PFSK-1 (cell line): Measurements from ENCODE around the gene TTLL11.

Experiments
- FOXP2 ChIP-seq: optimal IDR thresholded peaks from 2 replicates; pipeline ENCODE3; 2011; ENCODE audit warnings: borderline replicate concordance, control low read depth, inconsistent platforms; ENCODE audit not compliant: insufficient read depth; ENCODE audit errors: extremely low read length, extremely low read depth
- POLR2AphosphoS5 ChIP-seq: IDR thresholded peaks from 2 replicates; pipeline ENCODE4 v1.6.1; 2012; ENCODE audit warnings: low read depth, mild to moderate bottlenecking, control low read depth, low read length, moderate library complexity
- SIN3A ChIP-seq: IDR thresholded peaks from 2 replicates; pipeline ENCODE4 v1.6.1; 2012; ENCODE audit warnings: mild to moderate bottlenecking, low read length, moderate library complexity, borderline replicate concordance; ENCODE audit not compliant: insufficient read depth
- TAF1 ChIP-seq: IDR thresholded peaks from 2 replicates; pipeline ENCODE4 v1.6.1; 2012; ENCODE audit warnings: low read length, control low read depth, borderline replicate concordance; ENCODE audit not compliant: insufficient read depth
- TF ChIP-seq, protein P1 (sequence below), 2 experiments: IDR thresholded peaks; 2 replicates each; pipeline versions ENCODE4 v1.6.1 to v1.8.0; 2011 to 2012; ENCODE audit warnings: low read depth in 2 of 2, low read length in 2 of 2, control low read depth in 1 of 2, inconsistent platforms in 1 of 2, mild to moderate bottlenecking in 1 of 2, moderate library complexity in 1 of 2; ENCODE audit not compliant: insufficient read depth in 1 of 2

The TTLL11 gene

GRCh38 chr9:122065923-122066629 lies 27.0 kb downstream of the TTLL11 start:
- TF ChIP-seq POLR2AphosphoS5 (no peak), FOXP2 (no peak), SIN3A (no peak), TAF1 (no peak)
- TF ChIP-seq, protein P1, sequence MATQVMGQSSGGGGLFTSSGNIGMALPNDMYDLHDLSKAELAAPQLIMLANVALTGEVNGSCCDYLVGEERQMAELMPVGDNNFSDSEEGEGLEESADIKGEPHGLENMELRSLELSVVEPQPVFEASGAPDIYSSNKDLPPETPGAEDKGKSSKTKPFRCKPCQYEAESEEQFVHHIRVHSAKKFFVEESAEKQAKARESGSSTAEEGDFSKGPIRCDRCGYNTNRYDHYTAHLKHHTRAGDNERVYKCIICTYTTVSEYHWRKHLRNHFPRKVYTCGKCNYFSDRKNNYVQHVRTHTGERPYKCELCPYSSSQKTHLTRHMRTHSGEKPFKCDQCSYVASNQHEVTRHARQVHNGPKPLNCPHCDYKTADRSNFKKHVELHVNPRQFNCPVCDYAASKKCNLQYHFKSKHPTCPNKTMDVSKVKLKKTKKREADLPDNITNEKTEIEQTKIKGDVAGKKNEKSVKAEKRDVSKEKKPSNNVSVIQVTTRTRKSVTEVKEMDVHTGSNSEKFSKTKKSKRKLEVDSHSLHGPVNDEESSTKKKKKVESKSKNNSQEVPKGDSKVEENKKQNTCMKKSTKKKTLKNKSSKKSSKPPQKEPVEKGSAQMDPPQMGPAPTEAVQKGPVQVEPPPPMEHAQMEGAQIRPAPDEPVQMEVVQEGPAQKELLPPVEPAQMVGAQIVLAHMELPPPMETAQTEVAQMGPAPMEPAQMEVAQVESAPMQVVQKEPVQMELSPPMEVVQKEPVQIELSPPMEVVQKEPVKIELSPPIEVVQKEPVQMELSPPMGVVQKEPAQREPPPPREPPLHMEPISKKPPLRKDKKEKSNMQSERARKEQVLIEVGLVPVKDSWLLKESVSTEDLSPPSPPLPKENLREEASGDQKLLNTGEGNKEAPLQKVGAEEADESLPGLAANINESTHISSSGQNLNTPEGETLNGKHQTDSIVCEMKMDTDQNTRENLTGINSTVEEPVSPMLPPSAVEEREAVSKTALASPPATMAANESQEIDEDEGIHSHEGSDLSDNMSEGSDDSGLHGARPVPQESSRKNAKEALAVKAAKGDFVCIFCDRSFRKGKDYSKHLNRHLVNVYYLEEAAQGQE (IDR thresholded peaks at IDR 0.05; ENCODE audit: insufficient read depth in 1 of 2, low read depth in 2 of 2, low read length in 2 of 2): no peak

GRCh38 chr9:122060481-122060880 lies 32.6 kb downstream of the TTLL11 start:
- TF ChIP-seq FOXP2: no peak
- TF ChIP-seq POLR2AphosphoS5: no peak
- TF ChIP-seq SIN3A: no peak
- no peak for TF ChIP-seq TAF1
- TF ChIP-seq, protein P1 (IDR thresholded peaks at IDR 0.05; ENCODE audit: insufficient read depth in 1 of 2, low read depth in 2 of 2, low read length in 2 of 2): no peak

GRCh38 chr9:122059955-122060324 lies 33.2 kb downstream of the TTLL11 start:
- TF ChIP-seq TAF1: no peak
- no peak for TF ChIP-seq POLR2AphosphoS5
- TF ChIP-seq, protein P1 (IDR thresholded peaks at IDR 0.05; ENCODE audit: insufficient read depth in 1 of 2, low read depth in 2 of 2, low read length in 2 of 2): no peak
- TF ChIP-seq FOXP2: no peak
- no peak for TF ChIP-seq SIN3A

- no peak for TF ChIP-seq FOXP2
- TF ChIP-seq, protein P1 (IDR thresholded peaks at IDR 0.05; ENCODE audit: insufficient read depth in 1 of 2, low read depth in 2 of 2, low read length in 2 of 2): no peak
Measured at GRCh38 chr9:122059214-122059954, 33.7 kb downstream of the TTLL11 start.
